ENCODE data around the gene ANGPT4. TPM values are rescaled to one million over a fixed set of nuclear protein-coding genes. Genes with fewer than 3 reads are reported as not detected.

The ANGPT4 gene, protein sequence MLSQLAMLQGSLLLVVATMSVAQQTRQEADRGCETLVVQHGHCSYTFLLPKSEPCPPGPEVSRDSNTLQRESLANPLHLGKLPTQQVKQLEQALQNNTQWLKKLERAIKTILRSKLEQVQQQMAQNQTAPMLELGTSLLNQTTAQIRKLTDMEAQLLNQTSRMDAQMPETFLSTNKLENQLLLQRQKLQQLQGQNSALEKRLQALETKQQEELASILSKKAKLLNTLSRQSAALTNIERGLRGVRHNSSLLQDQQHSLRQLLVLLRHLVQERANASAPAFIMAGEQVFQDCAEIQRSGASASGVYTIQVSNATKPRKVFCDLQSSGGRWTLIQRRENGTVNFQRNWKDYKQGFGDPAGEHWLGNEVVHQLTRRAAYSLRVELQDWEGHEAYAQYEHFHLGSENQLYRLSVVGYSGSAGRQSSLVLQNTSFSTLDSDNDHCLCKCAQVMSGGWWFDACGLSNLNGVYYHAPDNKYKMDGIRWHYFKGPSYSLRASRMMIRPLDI
- total RNA-seq: not detected

GRCh38 chr20:916125-916799 lies at the start of gene ANGPT4:
Gene ANGPT4, minus strand, starts transcription at chr20:916334. Its CDS starts 120 bp downstream, at chr20:916214.
- ATAC-seq (no peak), DNase-seq (no peak)
- no peaks in the 10 kb centered on the region for H3K4me1 Mint-ChIP-seq (ENCODE audit: low read depth)
- H3K27me3 Mint-ChIP-seq (ENCODE audit: low read depth): no peaks in the 10 kb centered on the region
- no peaks in the 10 kb centered on the region for H3K9me3 Mint-ChIP-seq
- H3K36me3 Mint-ChIP-seq (ENCODE audit: insufficient read depth): no peaks in the 10 kb centered on the region
- H3K4me3 Mint-ChIP-seq: no peak within 1 kb of the TSS

- Mint-ChIP-seq H3K36me3 (ENCODE audit: insufficient read depth) (no peaks in the 10 kb centered on the region), H3K4me1 (ENCODE audit: low read depth) (no peaks in the 10 kb centered on the region), H3K4me3 (no peak overlapping the region), H3K9me3 (no peaks in the 10 kb centered on the region), H3K27me3 (ENCODE audit: low read depth) (peaks cover 13% of the 10 kb centered on the region)
- no peak for ATAC-seq
- DNase-seq: no peak
Measured at GRCh38 chr20:963795-964194, 47.7 kb upstream of the ANGPT4 start.

DNA sequence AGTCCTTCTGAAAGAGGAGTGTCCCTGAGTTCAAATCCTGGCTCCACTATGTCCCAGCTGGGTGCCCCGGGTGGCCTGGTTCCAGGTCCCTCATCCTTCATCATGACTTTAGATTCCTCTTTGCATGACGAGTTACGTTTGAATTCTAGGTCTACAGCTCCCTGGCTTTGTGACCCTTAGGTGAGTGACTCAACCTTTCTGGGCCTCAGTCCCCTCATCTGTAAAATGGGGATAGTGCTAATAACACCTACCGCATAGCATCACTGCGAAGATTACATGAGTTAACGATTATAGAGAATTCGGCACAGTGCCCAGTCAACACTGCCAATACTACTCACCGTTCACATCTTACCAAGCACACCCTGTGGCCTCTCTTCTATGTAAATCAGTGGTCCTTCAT lies 46.5 kb upstream of the ANGPT4 start:
- Mint-ChIP-seq H3K27me3 (ENCODE audit: low read depth) (peaks cover 13% of the 10 kb centered on the region), H3K9me3 (no peaks in the 10 kb centered on the region), H3K36me3 (ENCODE audit: insufficient read depth) (no peaks in the 10 kb centered on the region), H3K4me3 (no peak overlapping the region), H3K4me1 (ENCODE audit: low read depth) (no peaks in the 10 kb centered on the region)
- ATAC-seq (no peak), DNase-seq (no peak)

DNA sequence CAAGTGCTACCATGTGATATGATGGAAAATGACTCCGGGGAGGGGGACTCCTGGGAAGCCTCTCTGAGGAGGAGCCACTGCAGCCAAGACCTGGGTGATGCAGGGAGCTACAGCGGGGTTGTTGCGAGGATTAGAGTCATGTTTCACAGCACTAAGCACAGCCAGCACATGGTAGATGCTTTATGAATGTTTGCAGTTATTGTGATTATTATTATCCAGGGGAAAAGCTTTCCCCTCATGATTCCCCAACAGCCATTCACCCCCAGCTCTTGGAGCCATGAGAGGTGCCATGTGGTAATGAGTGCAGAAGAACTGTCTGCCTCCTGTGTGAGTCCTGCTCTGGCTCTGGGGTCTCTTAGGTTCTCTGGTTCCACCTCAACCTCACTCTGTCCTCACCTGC lies 46.1 kb upstream of the ANGPT4 start:
- ATAC-seq (no peak), DNase-seq (no peak)
- H3K36me3 Mint-ChIP-seq (ENCODE audit: insufficient read depth): no peaks in the 10 kb centered on the region
- H3K4me3 Mint-ChIP-seq: no peak overlapping the region
- H3K4me1 Mint-ChIP-seq (ENCODE audit: low read depth): no peaks in the 10 kb centered on the region
- peaks cover 13% of the 10 kb centered on the region for H3K27me3 Mint-ChIP-seq (ENCODE audit: low read depth)
- H3K9me3 Mint-ChIP-seq: no peaks in the 10 kb centered on the region

DNA sequence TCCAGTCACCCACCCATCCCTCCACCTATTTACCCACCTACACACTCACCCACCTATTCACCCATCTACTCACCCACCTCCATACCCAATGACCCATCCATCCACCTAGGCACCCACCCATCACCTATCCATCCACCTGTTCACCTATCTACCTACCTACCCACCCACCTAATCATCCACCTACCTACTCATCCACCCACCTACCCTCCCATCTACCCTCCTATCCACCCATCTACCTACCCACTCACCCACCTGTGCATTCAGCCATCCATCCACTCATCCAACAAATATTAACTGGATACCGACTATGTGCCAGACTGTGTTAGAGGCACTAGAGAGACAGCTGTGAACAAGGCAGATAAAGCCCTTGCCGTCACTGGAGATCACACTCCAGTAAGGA lies 45.6 kb upstream of the ANGPT4 start:
- Mint-ChIP-seq H3K9me3 (no peaks in the 10 kb centered on the region), H3K27me3 (ENCODE audit: low read depth) (peaks cover 14% of the 10 kb centered on the region), H3K36me3 (ENCODE audit: insufficient read depth) (no peaks in the 10 kb centered on the region), H3K4me3 (no peak overlapping the region), H3K4me1 (ENCODE audit: low read depth) (no peaks in the 10 kb centered on the region)
- DNase-seq (no peak), ATAC-seq (no peak)

DNA sequence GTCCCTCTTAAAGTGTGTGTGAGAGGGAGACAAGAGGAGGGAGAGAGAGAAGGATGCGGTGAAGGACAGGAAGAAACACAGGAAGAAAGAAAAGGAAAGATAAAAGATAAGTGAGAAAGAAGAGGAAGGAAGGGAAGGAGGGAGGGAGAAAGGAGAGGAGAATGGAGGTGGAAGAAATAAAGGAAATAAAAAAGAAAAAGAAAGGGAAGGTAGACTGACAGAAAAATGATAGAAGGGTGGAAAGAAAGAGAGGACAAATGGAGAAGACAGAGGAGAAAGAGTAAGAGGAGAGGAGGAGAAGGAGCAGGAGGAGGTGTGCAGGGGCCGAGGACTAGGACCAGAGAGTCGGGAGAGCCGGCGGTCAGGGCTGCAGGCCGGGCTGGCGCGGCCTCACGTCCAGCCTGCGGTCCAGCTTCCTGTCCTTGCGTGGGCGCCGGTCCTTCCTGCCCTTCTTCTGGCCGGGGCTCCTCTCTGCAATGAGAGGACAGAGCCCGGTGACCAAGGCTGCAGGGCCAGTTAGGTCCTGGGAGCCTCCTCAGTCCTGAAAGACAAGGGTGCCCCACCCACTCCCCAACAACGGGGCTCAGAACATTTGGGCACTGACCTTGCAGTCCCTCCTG lies 44.0 kb upstream of the ANGPT4 start:
- Mint-ChIP-seq H3K4me1 (ENCODE audit: low read depth) (peaks cover 2% of the 10 kb centered on the region), H3K27me3 (ENCODE audit: low read depth) (peaks cover 24% of the 10 kb centered on the region), H3K36me3 (ENCODE audit: insufficient read depth) (no peaks in the 10 kb centered on the region), H3K9me3 (no peaks in the 10 kb centered on the region), H3K4me3 (no peak overlapping the region)
- ATAC-seq (no peak), DNase-seq (no peak)

DNA sequence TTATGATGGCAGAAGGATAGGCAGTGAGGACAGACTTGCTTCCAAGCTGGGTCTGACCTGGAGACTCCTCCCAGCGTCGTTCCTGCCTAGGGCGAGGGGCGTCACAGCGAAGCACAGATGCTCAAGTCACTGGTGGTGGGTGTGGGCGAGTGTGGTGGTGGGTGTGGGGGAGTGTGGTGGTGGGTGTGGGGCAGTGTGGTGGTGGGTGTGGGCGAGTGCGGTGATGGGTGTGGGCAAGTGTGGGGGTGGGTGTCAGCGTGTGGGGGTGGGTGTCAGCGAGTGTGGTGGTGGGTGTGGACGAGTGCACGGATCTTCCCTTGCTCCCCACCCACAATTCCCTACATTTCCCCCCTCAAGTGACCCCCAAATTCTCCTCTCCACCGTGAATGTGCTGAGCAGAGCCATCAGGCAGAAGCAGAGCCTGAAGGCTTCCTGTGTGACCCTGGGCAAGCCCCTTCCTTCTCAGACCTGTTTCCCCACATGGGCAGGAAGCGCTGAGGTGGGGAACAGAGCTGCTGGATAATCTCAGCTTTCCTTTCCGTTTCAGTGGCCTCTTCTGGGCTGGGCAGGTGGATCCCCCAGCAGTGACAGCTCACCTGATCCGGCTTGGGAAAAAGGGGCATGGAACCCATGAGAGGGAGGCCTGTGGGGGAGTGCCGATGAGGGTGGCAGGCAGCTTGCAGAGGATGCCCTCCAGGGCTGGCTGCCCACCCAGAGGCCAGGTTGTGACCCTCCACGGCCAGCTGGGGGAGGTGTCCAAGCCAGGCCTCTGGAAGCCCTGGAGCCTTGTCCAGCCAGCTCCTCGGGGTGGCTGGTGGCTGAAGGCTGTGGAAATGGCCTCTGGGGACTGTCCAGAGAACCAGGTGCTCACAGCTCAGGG lies 43.0 kb upstream of the ANGPT4 start:
- H3K4me1 Mint-ChIP-seq (ENCODE audit: low read depth): peaks cover 2% of the 10 kb centered on the region
- no peak overlapping the region for H3K4me3 Mint-ChIP-seq
- DNase-seq: no peak

GRCh38 chr20:957544-957943 lies 41.4 kb upstream of the ANGPT4 start:
- no peaks in the 10 kb centered on the region for H3K9me3 Mint-ChIP-seq
- no peak for DNase-seq
- no peaks in the 10 kb centered on the region for H3K36me3 Mint-ChIP-seq (ENCODE audit: insufficient read depth)
- no peak overlapping the region for H3K4me3 Mint-ChIP-seq
- H3K4me1 Mint-ChIP-seq (ENCODE audit: low read depth): peaks cover 2% of the 10 kb centered on the region
- ATAC-seq: no peak
- peaks cover 37% of the 10 kb centered on the region for H3K27me3 Mint-ChIP-seq (ENCODE audit: low read depth)

More for the DNA sequence above, 43.0 kb upstream of the ANGPT4 start:
- no peaks in the 10 kb centered on the region for H3K36me3 Mint-ChIP-seq (ENCODE audit: insufficient read depth)
- peaks cover 27% of the 10 kb centered on the region for H3K27me3 Mint-ChIP-seq (ENCODE audit: low read depth)
- no peaks in the 10 kb centered on the region for H3K9me3 Mint-ChIP-seq
- ATAC-seq: no peak

DNA sequence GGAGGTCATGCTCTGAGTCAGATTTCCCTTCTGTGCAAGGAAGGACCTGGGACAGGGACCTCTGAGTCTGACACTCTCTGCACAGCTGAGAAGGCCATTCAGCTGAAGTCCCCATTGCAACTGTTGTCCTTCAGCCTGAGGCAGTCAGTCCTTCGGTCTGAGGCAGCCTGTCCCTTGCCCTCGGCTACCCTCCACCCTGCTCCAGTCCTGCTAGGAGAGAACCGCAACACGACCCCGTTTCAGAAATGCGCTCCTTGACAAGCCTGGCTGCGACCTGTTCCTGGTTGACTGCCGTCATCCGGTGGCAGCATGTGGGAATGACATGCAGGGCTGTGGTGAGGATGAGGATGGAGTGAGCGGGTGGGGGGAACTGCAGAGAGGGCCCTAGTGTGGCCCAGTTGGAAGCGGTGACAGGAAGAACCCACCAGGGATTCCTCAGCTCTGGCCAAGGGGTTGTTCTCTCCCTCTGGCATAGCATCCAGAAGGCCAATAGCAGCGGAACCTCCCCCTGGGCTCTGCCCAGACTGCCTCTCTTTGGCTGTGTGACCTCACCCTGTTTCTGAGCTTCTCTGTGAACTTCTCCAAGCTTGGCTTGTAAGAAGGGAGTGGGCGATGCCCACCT lies 40.3 kb upstream of the ANGPT4 start:
- H3K27me3 Mint-ChIP-seq (ENCODE audit: low read depth): peaks cover 45% of the 10 kb centered on the region
- H3K9me3 Mint-ChIP-seq: no peaks in the 10 kb centered on the region
- no peak overlapping the region for H3K4me3 Mint-ChIP-seq
- ATAC-seq: peak; percentile 85 to 87
- H3K36me3 Mint-ChIP-seq (ENCODE audit: insufficient read depth): no peaks in the 10 kb centered on the region
- peaks cover 2% of the 10 kb centered on the region for H3K4me1 Mint-ChIP-seq (ENCODE audit: low read depth)
- peak; percentile 73 for DNase-seq

- Mint-ChIP-seq H3K4me1 (ENCODE audit: low read depth) (peaks cover 2% of the 10 kb centered on the region), H3K36me3 (ENCODE audit: insufficient read depth) (no peaks in the 10 kb centered on the region), H3K27me3 (ENCODE audit: low read depth) (peaks cover 46% of the 10 kb centered on the region), H3K9me3 (no peaks in the 10 kb centered on the region), H3K4me3 (no peak overlapping the region)
- no peak for DNase-seq
- no peak for ATAC-seq
Measured at GRCh38 chr20:955656-956055, 39.5 kb upstream of the ANGPT4 start.

- H3K4me1 Mint-ChIP-seq (ENCODE audit: low read depth): peaks cover 2% of the 10 kb centered on the region
- ATAC-seq (no peak), DNase-seq (no peak)
- H3K27me3 Mint-ChIP-seq (ENCODE audit: low read depth): peaks cover 48% of the 10 kb centered on the region
- no peaks in the 10 kb centered on the region for H3K36me3 Mint-ChIP-seq (ENCODE audit: insufficient read depth)
- H3K4me3 Mint-ChIP-seq: no peak overlapping the region
- no peaks in the 10 kb centered on the region for H3K9me3 Mint-ChIP-seq
Measured at GRCh38 chr20:955111-955510, 39.0 kb upstream of the ANGPT4 start.

- DNase-seq (no peak), ATAC-seq (no peak)
- Mint-ChIP-seq H3K9me3 (no peaks in the 10 kb centered on the region), H3K36me3 (ENCODE audit: insufficient read depth) (no peaks in the 10 kb centered on the region), H3K27me3 (ENCODE audit: low read depth) (peaks cover 51% of the 10 kb centered on the region), H3K4me1 (ENCODE audit: low read depth) (peaks cover 2% of the 10 kb centered on the region), H3K4me3 (no peak overlapping the region)
Measured at GRCh38 chr20:953742-954141, 37.6 kb upstream of the ANGPT4 start.

DNA sequence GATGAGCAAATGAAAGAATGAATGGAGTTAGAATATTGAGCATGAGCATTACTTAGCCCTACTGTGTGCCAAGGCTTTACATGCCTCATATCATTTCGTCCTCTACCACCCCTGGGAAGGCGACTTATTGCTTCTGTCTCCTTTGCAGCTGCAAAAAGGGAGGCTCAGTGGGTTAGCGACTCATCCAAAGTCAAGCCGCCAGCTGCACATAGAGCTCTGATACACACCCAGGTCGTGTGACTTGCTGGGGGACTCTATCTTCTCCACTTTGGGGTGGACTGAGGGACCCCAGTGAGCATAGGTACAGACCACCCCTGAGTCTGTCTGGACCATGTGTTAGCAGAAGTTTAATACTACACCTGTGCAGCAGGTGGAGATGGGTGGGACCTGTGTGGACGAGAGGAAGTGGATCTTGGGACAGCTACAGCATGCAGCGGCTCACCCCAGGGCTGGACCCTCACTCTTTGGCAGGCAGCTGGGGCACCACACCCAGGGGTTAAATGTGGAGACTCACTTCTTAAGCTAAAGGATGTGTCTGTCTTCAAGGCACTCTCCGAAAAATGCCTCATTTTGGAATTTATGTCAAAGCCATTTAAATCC lies 36.2 kb upstream of the ANGPT4 start:
- H3K27me3 Mint-ChIP-seq (ENCODE audit: low read depth): peaks cover 52% of the 10 kb centered on the region
- no peak for ATAC-seq

More for the DNA sequence above, 36.2 kb upstream of the ANGPT4 start:
- Mint-ChIP-seq H3K4me3 (no peak overlapping the region), H3K9me3 (no peaks in the 10 kb centered on the region), H3K4me1 (ENCODE audit: low read depth) (peaks cover 2% of the 10 kb centered on the region), H3K36me3 (ENCODE audit: insufficient read depth) (no peaks in the 10 kb centered on the region)
- no peak for DNase-seq

Data from activated T-cell treated with anti-CD3 and anti-CD28 coated beads, Interleukin-2, amount 50 U/mL, for 4 hours (primary cell).